ENCODE results near the gene SNX4.
"Not testable (repeated sequence)": the region's sequence is repeated elsewhere in the genome, so short reads cannot be mapped to it uniquely, and the experiment has no call there.

The SNX4 gene

GRCh38 chr3:125461896-125462295 lies 58.1 kb downstream of the SNX4 start:
- DNase-seq = no peak

GRCh38 chr3:125460233-125460632 lies 59.8 kb downstream of the SNX4 start:
- no peak for DNase-seq

- no peak for DNase-seq
Observed at GRCh38 chr3:125443923-125444322, 76.1 kb downstream of the SNX4 start.

GRCh38 chr3:125442506-125442905 lies 77.5 kb downstream of the SNX4 start:
- DNase-seq = no peak

GRCh38 chr3:125440970-125441369 lies 79.0 kb downstream of the SNX4 start:
- no peak for DNase-seq

GRCh38 chr3:125440559-125440955 lies 79.4 kb downstream of the SNX4 start:
- DNase-seq = no peak

- no peak for DNase-seq
Observed at GRCh38 chr3:125437631-125438435, 82.2 kb downstream of the SNX4 start.

- DNase-seq = no peak
Observed at GRCh38 chr3:125436921-125437320, 83.1 kb downstream of the SNX4 start.

- no peak for DNase-seq
Observed at GRCh38 chr3:125435231-125435630, 84.8 kb downstream of the SNX4 start.

- no peak for DNase-seq
Observed at GRCh38 chr3:125434582-125435011, 85.4 kb downstream of the SNX4 start.

- no peak for DNase-seq
Observed at GRCh38 chr3:125433611-125434041, 86.4 kb downstream of the SNX4 start.

GRCh38 chr3:125433091-125433534 lies 86.9 kb downstream of the SNX4 start:
- DNase-seq = no peak

- no peak for DNase-seq
Observed at GRCh38 chr3:125431912-125432790, 87.9 kb downstream of the SNX4 start.

- no peak for DNase-seq
Observed at GRCh38 chr3:125431391-125431790, 88.6 kb downstream of the SNX4 start.

- DNase-seq = no peak
Observed at GRCh38 chr3:125428216-125428830, 91.7 kb downstream of the SNX4 start.

- DNase-seq = no peak
Observed at GRCh38 chr3:125418306-125418705, 101.7 kb downstream of the SNX4 start.

- no peak for DNase-seq
Observed at GRCh38 chr3:125416235-125416634, 103.8 kb downstream of the SNX4 start.

- no peak for DNase-seq
Observed at GRCh38 chr3:125414669-125415068, 105.3 kb downstream of the SNX4 start.

- no peak for DNase-seq
Observed at GRCh38 chr3:125410922-125411321, 109.1 kb downstream of the SNX4 start.

- no peak for DNase-seq
Observed at GRCh38 chr3:125406070-125406469, 113.9 kb downstream of the SNX4 start.

GRCh38 chr3:125405515-125405914 lies 114.5 kb downstream of the SNX4 start:
- not testable (repeated sequence) for DNase-seq

- DNase-seq = no peak
Observed at GRCh38 chr3:125403789-125404188, 116.2 kb downstream of the SNX4 start.

GRCh38 chr3:125402639-125403038 lies 117.4 kb downstream of the SNX4 start:
- no peak for DNase-seq

All from NCI-H1930 (cell line).